BE2C (cell line): ENCODE data around the gene GRID1.

Source experiments
- DNase-seq: peaks from one replicate; pipeline ENCODE4 v3.0.0-alpha.2; 2020
- H3K27me3 ChIP-seq: fragments of 250-450 bp; sonication (Bioruptor Pico); 2 replicates; pipeline ENCODE4 v1.5.1; 2020; ENCODE audit warnings: mild to moderate bottlenecking
- H3K36me3 ChIP-seq: fragments of 250-450 bp; sonication (Bioruptor Pico); 2 replicates; pipeline ENCODE4 v1.5.1; 2020; ENCODE audit warnings: mild to moderate bottlenecking
- H3K4me1 ChIP-seq: fragments of 250-450 bp; sonication (Bioruptor Pico); 2 replicates; pipeline ENCODE4 v1.5.1; 2020
- H3K4me3 ChIP-seq: 2 replicates; pipeline ENCODE4 v1.5.1; 2011; ENCODE audit warnings: low read depth, low read length
- H3K9me3 ChIP-seq: fragments of 250-450 bp; sonication (Bioruptor Pico); 2 replicates; pipeline ENCODE4 v1.5.1; 2020
- CTCF ChIP-seq: IDR thresholded peaks from 2 replicates; pipeline ENCODE4 v1.5.1; 2012; ENCODE audit warnings: mild to moderate bottlenecking, low read depth, low read length

Gene GRID1

GRCh38 chr10:85581371-85581770, 785.2 kb downstream of the GRID1 start:
- TF ChIP-seq CTCF: no peak
- Histone ChIP-seq H3K4me3 (no peak overlapping the region), H3K4me1 (no peaks in the 10 kb centered on the region), H3K27me3 (no peaks in the 10 kb centered on the region), H3K9me3 (no peaks in the 10 kb centered on the region), H3K36me3 (no peaks in the 10 kb centered on the region)
- DNase-seq: no peak

GRCh38 chr10:85580585-85580984, 786.0 kb downstream of the GRID1 start:
- Histone ChIP-seq H3K36me3 (no peaks in the 10 kb centered on the region), H3K4me1 (no peaks in the 10 kb centered on the region), H3K9me3 (no peaks in the 10 kb centered on the region), H3K27me3 (no peaks in the 10 kb centered on the region), H3K4me3 (no peak overlapping the region)
- DNase-seq: peak; percentile 58
- TF ChIP-seq CTCF: no peak

GRCh38 chr10:85578860-85579259, 787.7 kb downstream of the GRID1 start:
- no peak for TF ChIP-seq CTCF
- Histone ChIP-seq H3K4me3 (no peak overlapping the region), H3K9me3 (no peaks in the 10 kb centered on the region), H3K36me3 (no peaks in the 10 kb centered on the region), H3K4me1 (no peaks in the 10 kb centered on the region), H3K27me3 (no peaks in the 10 kb centered on the region)
- DNase-seq: no peak

- no peaks in the 10 kb centered on the region for H3K9me3 ChIP-seq
- no peaks in the 10 kb centered on the region for H3K27me3 ChIP-seq
- no peak for TF ChIP-seq CTCF
- no peaks in the 10 kb centered on the region for H3K36me3 ChIP-seq
- no peak for DNase-seq
- no peak overlapping the region for H3K4me3 ChIP-seq
- H3K4me1 ChIP-seq: no peaks in the 10 kb centered on the region
Observed at GRCh38 chr10:85575441-85575840, 791.2 kb downstream of the GRID1 start.

GRCh38 chr10:85570871-85571270, 795.7 kb downstream of the GRID1 start:
- no peaks in the 10 kb centered on the region for H3K9me3 ChIP-seq
- H3K27me3 ChIP-seq: no peaks in the 10 kb centered on the region
- H3K4me1 ChIP-seq: no peaks in the 10 kb centered on the region
- TF ChIP-seq CTCF: no peak
- no peaks in the 10 kb centered on the region for H3K36me3 ChIP-seq
- DNase-seq: no peak
- no peak overlapping the region for H3K4me3 ChIP-seq

GRCh38 chr10:85565381-85565780, 801.2 kb downstream of the GRID1 start:
- Histone ChIP-seq H3K4me1 (no peaks in the 10 kb centered on the region), H3K27me3 (no peaks in the 10 kb centered on the region), H3K9me3 (no peaks in the 10 kb centered on the region), H3K36me3 (no peaks in the 10 kb centered on the region), H3K4me3 (no peak overlapping the region)
- DNase-seq: no peak
- TF ChIP-seq CTCF: no peak
